GM18909 (cell line): Measurements from ENCODE around the gene PLA2G4D.

Experiments
- ATAC-seq: cut with Tn5 transposase; IDR thresholded peaks from one replicate; pipeline ENCODE4 v1.9.1; 2021; ENCODE audit warnings: mild to moderate bottlenecking; ENCODE audit not compliant: unreplicated experiment, poor library complexity

PLA2G4D gene

DNA sequence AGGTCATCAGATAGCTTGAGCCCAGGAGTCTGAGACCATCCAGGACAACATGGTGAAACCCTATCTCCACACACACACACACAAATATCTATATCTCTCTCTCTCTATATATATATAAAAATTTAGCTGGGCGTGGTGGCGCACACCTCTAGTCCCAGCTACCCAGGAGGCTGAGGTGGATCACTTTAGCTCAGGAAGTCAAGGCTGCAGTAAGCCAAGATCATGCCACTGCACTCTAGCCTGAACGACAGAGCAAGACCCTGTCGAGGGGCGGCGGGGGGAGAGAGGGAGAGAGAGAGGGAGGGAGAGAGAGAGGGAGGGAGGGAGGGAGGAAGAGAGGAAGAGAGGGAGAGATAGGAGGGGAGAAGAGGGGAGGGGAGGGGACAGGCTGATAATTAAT, 34.1 kb upstream of the PLA2G4D start:
- no peak for ATAC-seq

- ATAC-seq, result no peak
Observed at GRCh38 chr15:42123546-42123945, 29.2 kb upstream of the PLA2G4D start.

DNA sequence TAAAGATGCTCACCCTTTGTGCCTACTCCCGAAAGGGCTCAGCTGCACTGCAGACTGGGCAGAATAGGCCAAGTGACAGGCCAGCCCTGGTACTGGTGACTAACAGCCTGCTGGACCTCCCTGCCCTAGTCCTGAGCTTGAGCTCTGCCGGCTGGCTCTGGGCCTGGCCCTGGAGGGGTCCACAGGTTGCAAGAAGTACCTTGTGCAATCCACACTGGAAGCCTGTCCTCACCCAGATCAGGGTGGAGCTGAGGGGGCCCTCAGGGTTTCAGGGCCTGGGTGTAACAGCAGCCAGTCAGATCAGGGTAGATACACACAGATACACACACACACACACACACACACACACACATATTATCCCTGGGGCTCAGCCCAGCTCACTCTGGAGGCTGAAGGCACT, 27.3 kb upstream of the PLA2G4D start:
- ATAC-seq, result no peak

GRCh38 chr15:42121021-42121420, 26.7 kb upstream of the PLA2G4D start:
- ATAC-seq, result no peak

DNA sequence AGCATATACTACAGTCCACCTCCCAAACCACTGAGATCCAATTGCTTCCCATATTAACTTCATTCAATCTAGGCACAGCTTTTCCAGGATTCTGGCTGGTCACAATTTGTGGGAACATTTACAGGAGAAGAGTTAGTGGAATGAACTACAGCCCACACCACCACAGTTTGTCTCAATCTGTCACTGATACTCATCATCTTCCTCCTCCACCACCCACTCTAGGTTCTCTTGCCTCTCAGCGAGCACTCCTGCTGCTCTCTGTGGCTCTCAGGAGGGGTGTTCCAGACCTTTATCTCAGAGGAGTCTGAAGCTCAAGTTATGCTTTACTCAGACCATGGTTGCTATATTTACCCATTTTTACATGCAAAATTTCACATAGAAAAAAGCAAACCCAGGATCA, 25.9 kb upstream of the PLA2G4D start:
- ATAC-seq, result no peak

- ATAC-seq, result no peak
Observed at GRCh38 chr15:42119446-42119760, 25.0 kb upstream of the PLA2G4D start.

DNA sequence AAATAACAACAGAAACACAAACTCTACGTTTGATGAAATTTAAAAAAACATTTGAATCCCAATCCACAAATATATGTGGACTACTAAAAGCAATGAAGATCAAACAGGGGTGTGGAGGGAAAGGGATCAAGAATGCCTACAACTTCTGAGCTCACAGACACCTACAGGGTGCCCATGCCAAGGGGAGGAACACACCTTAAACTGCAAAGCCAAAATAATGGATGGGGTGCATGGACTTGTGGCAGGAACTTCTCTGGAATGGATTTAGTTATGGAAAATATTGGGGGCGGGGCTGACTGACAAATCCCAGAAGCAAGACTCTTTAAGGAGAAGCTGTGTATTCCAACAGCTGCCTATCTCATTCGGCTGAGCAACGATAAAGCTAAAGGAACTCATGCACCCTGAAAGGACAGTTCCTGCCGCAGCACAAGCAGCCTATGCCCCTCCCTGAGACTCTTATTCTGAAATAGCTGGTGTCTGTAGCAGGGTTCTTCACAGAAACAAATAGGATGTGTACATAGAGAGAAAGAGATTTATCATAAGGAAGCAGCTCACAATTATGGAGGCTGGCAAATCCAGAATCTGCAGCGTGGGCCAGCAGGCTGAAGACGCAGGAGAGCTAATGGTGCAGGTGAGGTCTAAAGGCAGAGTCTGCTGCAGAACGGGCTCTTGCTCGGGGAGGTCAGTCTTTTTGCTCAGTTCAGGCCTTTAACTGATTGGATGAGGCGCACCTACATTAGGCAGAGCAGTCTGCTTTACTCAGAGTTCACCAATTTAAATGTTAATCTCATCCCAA, 24.5 kb upstream of the PLA2G4D start:
- no peak for ATAC-seq

GRCh38 chr15:42111924-42112323, 17.6 kb upstream of the PLA2G4D start:
- ATAC-seq, result no peak

DNA sequence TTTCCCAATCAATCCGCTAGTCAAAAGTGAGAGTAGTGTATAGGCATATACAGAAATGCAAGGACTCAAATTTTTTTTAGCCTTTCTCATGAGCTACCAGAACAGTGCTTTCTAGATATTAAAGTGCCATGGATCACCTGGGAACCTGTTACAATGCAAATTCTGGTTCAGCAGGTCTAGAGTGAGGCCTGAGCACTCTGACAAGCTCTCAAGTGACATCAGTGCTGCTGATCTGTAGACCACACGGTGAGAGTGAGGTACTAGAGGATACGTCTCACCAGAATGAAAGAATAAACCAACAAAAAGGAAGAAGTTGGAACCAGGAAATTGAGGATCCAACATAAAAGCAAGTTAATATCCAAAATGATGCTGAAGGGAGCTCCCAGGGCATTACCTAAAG, 16.0 kb upstream of the PLA2G4D start:
- no peak for ATAC-seq

DNA sequence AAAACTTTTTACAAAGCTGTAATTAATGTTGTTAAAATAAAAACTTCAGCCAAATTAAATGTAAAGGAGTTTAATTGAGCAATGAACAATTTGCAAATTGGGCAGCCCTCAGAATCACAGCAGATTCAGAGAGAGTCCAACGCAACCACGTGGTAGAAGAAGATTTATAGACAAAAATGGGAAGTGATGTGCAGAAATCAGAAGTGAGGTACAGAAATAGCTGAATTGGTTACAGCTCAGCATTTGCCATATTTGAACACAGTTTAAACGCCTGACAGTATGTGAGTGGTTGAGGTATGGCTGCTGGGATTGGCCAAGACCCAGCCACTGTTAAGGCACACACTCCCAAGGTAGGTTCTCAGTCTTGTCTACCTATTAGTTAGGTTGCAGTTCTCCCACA, 14.4 kb upstream of the PLA2G4D start:
- ATAC-seq, result no peak

- no peak for ATAC-seq
Observed at GRCh38 chr15:42108189-42108588, 13.8 kb upstream of the PLA2G4D start.

DNA sequence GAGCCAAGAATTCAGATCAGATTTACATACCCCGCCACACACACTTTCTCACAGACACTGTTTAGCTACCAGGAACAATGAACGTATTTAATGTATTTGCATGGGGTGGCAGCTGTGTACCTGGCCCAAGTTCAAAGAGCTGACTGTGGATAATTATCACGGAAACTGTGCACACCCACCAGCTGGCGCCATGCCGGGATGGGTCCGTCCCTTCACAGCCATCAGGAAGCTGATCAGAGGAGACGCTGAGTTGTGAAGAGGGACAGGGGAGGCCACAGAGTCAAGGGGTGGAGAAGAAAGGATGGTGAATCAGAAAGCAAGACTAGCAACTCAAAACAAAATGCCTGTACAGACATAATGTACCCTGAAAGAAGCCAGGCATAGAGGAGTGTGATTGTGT, 13.1 kb upstream of the PLA2G4D start:
- ATAC-seq, result no peak

DNA sequence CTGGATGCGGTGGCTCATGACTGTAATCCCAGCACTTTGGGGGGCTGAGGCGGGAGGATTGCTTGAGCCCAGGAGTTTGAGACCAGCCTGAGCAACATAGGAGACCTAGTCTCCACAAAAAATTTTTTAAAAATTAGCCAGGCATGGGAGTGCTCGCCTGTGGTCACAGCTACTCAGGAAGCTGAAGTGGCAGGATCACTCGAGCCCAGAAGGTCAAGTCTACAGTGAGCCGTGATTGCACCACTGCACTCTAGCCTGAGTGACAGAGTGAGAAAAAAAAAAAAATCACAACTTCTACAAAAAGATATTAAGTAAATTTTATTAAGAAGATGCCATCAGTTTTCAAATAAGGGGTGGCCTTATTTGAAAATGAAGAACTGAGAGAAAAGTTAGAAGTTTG, 11.9 kb upstream of the PLA2G4D start:
- no peak for ATAC-seq

DNA sequence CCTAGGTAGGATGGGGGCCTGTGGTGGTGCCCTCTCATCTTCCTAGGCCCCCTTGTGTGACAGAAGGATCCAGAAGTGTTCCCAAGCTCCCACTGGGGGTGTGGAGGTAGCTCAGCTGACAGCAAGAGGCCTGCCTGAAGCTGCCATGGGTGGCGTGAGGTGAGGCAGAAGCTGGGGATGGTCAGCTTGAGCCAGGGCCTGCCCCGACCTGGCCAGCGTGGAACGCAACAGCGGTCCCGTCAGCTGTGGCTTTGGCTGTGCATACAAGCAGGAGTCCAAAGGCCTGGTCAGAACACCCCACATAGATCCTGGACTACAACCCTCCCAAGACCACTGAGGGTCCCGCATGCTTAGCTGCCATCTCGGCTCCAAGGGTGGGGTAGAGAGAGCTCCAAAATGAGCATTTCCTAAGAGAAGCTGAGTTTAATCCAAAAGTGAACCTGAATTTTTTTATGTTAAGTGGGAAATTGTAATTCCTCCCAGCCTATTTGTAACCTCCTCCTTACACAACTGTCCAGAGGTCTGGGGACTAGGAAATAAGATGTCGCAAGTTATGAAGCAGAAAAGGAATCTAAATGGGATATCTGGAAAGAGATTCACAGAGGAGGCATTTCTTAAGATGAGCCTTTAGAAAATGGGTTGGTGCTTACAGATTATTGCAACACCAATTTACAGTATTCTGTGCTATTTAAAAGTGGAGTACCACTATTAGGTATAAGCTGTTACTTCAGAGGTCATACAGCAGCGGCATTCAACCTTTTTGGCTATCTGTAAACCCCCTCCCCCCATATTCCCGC, 9.9 kb upstream of the PLA2G4D start:
- ATAC-seq, result no peak

DNA sequence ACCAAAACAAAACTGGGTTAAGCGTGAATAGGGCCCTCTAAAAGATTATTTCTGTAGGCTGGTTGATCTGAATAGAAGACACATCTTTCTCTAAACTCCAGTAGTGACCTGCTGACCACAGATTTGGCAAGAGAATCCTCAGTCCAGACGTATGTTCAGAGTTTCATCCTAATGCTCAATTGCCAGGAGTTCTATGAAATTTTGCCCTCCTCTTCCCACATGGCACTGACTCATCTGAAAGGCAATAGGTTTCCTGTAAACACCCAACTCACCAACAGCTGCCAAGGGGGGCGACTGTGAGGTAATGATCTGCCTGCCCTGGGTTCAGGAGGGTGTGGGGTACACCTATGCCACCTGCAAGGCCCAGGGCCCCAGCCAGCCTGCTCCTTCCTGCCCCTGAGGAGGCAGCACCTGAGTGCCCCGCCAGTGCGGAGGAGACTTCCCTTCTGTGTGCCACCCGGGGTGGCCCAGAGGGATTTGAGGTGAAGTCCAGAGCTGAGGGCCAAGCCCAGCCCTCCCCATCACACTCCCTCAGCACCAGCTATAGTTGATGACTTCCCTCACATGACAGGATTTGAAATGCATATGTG, 8.4 kb upstream of the PLA2G4D start:
- no peak for ATAC-seq

DNA sequence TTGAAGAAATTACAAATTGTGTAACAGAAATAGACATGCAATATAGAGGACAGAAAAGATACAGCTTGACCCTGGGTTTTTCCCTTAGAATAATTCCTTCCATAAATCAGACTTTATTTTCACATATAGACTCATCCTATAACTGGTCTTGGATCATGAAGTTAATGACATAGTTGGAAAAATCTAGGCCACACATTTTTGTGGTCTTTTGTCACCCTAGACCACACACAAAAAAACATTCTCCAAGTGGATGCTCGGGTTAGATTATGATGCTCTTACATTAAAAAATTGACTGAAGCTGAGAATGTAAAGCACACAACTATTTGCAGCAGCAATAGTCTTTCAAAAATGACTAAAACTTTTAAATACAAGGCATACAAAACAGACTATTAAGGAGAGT, 7.5 kb upstream of the PLA2G4D start:
- ATAC-seq, result no peak

- ATAC-seq, result no peak
Observed at GRCh38 chr15:42100021-42100800, 5.8 kb upstream of the PLA2G4D start.

DNA sequence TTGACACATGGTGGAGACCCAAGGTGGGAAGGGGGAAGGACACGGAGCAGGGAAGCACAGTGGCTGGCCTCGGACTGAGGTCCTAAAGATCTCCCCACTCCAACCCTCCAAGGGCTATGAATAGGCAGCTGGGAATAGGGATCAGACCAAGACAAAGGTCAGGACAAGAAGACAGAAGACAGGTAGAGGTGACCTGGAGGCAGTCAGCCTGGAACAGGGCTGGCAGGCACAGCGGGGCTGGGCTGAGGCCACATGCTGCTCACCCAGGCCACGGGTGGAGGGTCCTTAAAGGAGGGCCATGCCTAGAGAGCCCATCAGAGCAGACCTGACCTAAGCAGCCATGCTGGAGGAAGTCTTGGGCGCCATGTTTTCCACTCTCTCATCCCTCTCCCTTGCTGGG, 2.7 kb upstream of the PLA2G4D start:
- no peak for ATAC-seq

GRCh38 chr15:42093966-42094365, 396 bp downstream of the PLA2G4D start:
- no peak for ATAC-seq

DNA sequence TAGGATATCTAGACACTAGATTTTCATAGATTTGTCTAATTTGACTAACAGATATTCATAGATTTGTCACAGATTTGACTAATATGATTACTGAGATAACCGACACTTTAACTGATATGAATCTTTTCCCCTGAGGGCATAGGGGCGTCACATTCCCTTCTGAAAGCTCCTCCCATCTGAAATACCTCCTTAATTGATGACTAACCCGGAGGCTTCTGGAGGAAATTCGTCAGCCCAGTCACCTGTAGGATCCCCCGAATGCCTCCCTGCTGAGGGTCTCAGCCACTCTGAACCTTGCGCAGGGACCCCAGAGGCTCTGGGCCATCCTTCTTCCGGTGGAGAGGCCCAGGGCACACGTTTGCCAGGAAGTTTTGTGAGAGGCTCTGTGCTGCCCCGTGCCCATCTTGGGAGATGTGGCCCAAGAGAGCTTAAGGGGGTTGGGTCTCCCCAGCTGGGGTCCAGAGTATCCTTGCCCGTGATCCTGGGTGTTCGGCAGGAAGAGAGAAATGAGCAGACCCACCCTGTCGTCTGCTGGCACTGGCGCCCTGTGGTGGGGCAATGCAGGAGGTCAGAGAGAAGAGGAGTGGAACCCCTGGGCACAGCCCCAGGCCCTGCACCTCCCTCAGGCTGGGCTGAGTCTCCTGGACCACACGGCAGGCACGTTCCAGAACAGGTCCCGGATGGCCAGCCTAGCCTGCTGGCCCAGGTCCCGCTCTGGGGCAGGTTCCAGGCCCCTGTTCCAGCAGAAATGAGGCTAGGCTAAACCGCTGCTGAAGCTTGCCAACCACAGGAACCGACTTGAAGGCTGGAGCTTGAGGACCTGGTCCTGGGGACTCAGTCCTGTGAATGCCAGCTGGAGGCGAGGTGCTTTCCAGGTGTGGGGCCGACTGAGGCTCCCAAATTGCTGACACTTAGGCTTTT, 1.7 kb downstream of the PLA2G4D start:
- no peak for ATAC-seq
